DMS114 treated with DMSO at 0.1 percent for 48 hours (cell line): Measurements from ENCODE around the gene IQGAP2.
"Not testable (repeated sequence)": the region's sequence is repeated elsewhere in the genome, so short reads cannot be mapped to it uniquely, and the experiment has no call there.

ENCODE experiments used
- DNase-seq: peaks from one replicate; lab custom pipeline; 2025; ENCODE audit not compliant: unreplicated experiment; lab: John Stamatoyannopoulos, UW

IQGAP2 gene

DNA sequence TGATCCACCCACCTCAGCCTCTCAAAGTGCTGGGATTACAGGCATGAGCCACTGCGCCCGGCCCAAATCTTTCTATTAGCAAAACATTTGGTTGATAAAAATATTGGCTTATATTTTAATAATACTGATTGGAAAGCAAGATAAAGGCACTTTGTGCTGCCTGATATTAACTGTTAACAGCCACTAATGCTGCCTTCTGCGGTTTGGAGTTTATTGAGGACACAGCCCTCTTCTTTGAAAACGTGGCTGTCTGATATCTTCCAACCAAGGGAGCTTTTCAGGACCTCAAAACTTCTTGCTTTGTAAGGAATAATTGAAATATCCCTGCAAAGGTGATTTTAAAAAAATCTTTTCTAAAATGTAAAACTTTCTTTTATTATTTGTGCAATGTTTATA, 94.0 kb downstream of the IQGAP2 start:
- DNase-seq, result no peak

- DNase-seq, result no peak
Measured at GRCh38 chr5:76497986-76498717, 95.1 kb downstream of the IQGAP2 start.

GRCh38 chr5:76499507-76500161, 96.5 kb downstream of the IQGAP2 start:
- no peak for DNase-seq

- no peak for DNase-seq
Measured at GRCh38 chr5:76500633-76501393, 97.7 kb downstream of the IQGAP2 start.

DNA sequence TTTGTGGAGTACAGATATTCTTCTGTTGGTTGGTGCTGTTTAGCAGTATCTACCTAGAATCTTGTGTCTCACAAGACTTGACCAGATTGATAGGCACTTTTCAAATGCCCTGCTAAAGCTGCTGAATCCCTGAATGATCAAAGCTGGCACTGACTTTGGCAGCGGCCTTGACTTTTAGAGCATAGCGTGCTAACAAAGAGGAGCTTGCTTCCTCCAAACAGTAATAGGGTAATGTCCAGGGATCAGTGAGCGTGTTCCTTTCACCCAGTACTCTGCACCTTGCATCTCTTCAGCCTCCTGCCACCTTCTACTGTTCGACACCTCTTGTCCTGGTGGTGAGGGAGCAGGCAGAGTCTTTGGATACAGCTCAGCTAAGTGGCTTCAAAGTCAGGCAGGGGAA, 100.8 kb downstream of the IQGAP2 start:
- no peak for DNase-seq

GRCh38 chr5:76504901-76505564, 101.9 kb downstream of the IQGAP2 start:
- DNase-seq, result no peak

GRCh38 chr5:76513476-76513875, 110.4 kb downstream of the IQGAP2 start:
- DNase-seq, result no peak

GRCh38 chr5:76514292-76514691, 111.2 kb downstream of the IQGAP2 start:
- no peak for DNase-seq

- no peak for DNase-seq
Measured at GRCh38 chr5:76514713-76515112, 111.6 kb downstream of the IQGAP2 start.

- DNase-seq, result no peak
Measured at GRCh38 chr5:76517334-76517733, 114.2 kb downstream of the IQGAP2 start.

DNA sequence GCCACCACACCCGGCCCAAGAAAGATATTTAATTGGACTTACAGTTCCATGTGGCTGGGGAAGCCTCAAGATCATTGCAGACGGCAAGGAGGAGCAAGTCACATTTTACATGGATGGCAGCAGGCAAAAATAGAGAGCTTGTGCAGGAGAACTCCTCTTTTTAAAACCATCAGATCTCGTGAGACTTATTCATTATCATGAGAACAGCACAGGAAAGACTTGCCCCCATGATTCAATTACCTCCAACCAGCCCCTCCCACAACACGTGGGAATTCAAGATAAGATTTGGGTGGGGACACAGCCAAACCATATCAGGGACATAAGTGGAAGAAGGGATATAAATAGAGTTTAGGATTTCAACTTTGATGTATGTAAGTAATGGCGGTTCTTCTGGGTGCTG, 115.2 kb downstream of the IQGAP2 start:
- DNase-seq, result not testable (repeated sequence)

DNA sequence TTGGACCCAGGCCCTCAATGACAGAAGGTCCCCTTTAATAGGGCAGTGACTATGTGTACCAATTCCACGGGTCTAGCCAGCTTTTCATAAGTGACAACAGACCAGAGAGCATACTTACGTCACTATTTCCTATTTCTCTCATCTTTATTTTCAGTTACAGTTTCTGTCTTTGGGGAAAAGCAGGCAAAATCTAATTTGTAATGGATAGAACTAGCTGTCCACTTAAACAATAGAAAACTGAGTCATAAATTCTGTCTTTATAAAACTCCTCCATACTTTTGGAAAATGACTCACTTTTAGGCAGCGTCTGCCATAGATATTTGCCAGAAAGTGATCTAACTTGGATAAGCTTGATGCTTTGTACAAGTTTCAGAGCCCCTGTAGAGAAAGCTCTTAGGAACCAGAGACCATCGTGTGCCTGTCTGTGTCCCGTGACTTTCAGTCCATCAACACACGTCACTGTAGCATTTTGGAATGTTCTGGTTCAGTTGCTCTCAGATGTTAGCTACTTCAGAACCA, 118.2 kb downstream of the IQGAP2 start:
- DNase-seq, result no peak

DNA sequence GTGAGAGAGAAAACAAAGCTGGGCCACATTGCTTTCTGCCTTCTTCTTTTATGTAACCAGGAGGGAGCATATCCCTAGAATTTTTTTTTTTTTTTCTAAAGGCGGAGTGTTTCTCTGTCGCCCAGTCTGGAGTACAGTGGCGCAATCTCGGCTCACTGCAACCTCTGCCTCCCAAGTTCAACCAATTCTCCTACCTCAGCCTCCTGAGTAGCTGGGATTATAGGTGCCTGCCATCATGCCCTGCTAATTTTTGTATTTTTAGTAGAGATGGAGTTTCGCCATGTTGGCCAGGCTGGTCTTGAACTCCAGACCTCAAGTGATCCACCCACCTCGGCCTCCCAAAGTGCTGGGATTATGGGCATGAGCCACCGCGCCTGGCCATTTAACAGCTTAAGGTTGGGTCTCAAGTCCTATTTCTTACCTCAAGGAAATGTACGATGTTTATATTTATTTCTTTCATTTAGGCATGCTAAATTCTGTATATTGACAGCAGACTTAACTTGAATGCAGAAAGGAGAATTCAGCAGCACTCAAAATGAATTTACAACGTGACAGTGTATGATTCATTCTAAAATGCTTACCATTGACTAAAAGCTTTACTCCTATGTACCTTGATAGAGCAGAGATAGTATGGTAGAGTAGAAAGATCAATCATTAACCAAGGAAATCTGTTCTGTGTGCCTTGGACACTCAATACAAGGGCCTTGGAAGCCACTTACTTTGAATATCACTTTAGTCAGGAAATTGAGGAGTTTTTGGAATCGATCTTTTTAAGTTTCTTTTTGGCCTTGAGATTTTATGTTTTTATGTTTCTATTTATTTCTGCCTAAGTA, 119.2 kb downstream of the IQGAP2 start:
- DNase-seq, result no peak

- DNase-seq, result no peak
Measured at GRCh38 chr5:76524101-76524835, 121.2 kb downstream of the IQGAP2 start.

GRCh38 chr5:76524868-76525267, 121.8 kb downstream of the IQGAP2 start:
- DNase-seq, result no peak

- no peak for DNase-seq
Measured at GRCh38 chr5:76525956-76526355, 122.9 kb downstream of the IQGAP2 start.

- DNase-seq, result no peak
Measured at GRCh38 chr5:76526950-76527583, 124.0 kb downstream of the IQGAP2 start.

- no peak for DNase-seq
Measured at GRCh38 chr5:76527685-76528161, 124.6 kb downstream of the IQGAP2 start.
